K562 (cell line): ENCODE results near the gene ZNF432. TPM values are rescaled to one million over a fixed set of nuclear protein-coding genes. Genes with fewer than 3 reads are reported as not detected.

Experiments used
- ARID2 ChIP-seq: fragments of 450-650 bp; IDR thresholded peaks from 2 replicates; pipeline ENCODE4 v1.6.1; 2017; ENCODE audit warnings: antibody characterized with exemption, mild to moderate bottlenecking
- CSDE1 ChIP-seq, 2 experiments: fragments of 450-650 bp; IDR thresholded peaks; 2 replicates each; pipeline ENCODE4 v1.6.1; 2016; ENCODE audit warnings: mild to moderate bottlenecking in 1 of 2
- HDGF ChIP-seq: fragments of 450-650 bp; IDR thresholded peaks from 2 replicates; pipeline ENCODE4 v1.6.1; 2016
- JUNB ChIP-seq: fragments of 450-650 bp; formaldehyde crosslinking; conservative IDR thresholded peaks from 2 replicates; pipeline ENCODE4 v1.4.0; 2020; ENCODE audit warnings: mild to moderate bottlenecking
- NCOA4 ChIP-seq: fragments of 450-650 bp; IDR thresholded peaks from 2 replicates; pipeline ENCODE4 v1.6.1; 2018; ENCODE audit warnings: mild to moderate bottlenecking; ENCODE audit not compliant: partially characterized antibody
- NCOA6 ChIP-seq: fragments of 450-650 bp; IDR thresholded peaks from 2 replicates; pipeline ENCODE4 v1.6.1; 2017; ENCODE audit warnings: mild to moderate bottlenecking
- PHB2 ChIP-seq: fragments of 450-650 bp; IDR thresholded peaks from 2 replicates; pipeline ENCODE4 v1.6.1; 2017; ENCODE audit warnings: low read depth
- RB1 ChIP-seq: fragments of 450-650 bp; IDR thresholded peaks from 2 replicates; pipeline ENCODE4 v1.6.1; 2017; ENCODE audit warnings: low read depth, mild to moderate bottlenecking
- SMARCB1 ChIP-seq: IDR thresholded peaks from 2 replicates; pipeline ENCODE4 v1.6.1; 2011; ENCODE audit warnings: improper control_type of control experiment, low read depth; ENCODE audit not compliant: insufficient read length
- TAF9B ChIP-seq: fragments of 450-650 bp; IDR thresholded peaks from 2 replicates; pipeline ENCODE4 v1.6.1; 2018; ENCODE audit warnings: mild to moderate bottlenecking; ENCODE audit not compliant: partially characterized antibody
- ZFP36 ChIP-seq: fragments of 150-350 bp; IDR thresholded peaks from 2 replicates; pipeline ENCODE4 v1.6.1; 2018; ENCODE audit warnings: low read length, low read depth; ENCODE audit not compliant: partially characterized antibody
- ZNF184 ChIP-seq: sonication (generic); formaldehyde crosslinking; IDR thresholded peaks from 2 replicates; pipeline ENCODE4 v1.5.0; 2020; ENCODE audit warnings: missing genetic modification reagents
- ZNF696 ChIP-seq: fragments of 250-450 bp; sonication (Bioruptor Pico); conservative IDR thresholded peaks from 2 replicates; pipeline ENCODE4 v1.4.0; 2020; ENCODE audit warnings: mild to moderate bottlenecking, moderate library complexity
- polyA plus RNA-seq, 8 experiments: library from polyadenylated mRNA; depleted of rRNA in 4 of 8; stranded (reverse) in 5 of 8; unstranded in 3 of 8; fragments of >200 nt; fragmentation: Nextera tagmentation in 2 of 8; fragmentation: Illumina TruSeq in 1 of 8; extraction: Ambion mirVana in 2 of 8; extraction: Trizol in 1 of 8; gene quantifications; 2 replicates each; pipeline versions ENCODE4 v1.2.1 to v1.2.3, GENCODE V29; 2011 to 2014; ENCODE audit warnings: inconsistent platforms in 1 of 8, missing spikeins in 1 of 8
- total RNA-seq, 7 experiments: library from RNA; depleted of rRNA in 6 of 7; stranded (reverse); fragments of >200 nt in 6 of 7; fragmentation: Illumina TruSeq in 2 of 7; extraction: Trizol in 2 of 7; gene quantifications; 2 replicates each; pipeline versions ENCODE4 v1.2.1 to v1.2.3, GENCODE V29; 2011 to 2021; ENCODE audit warnings: low replicate concordance in 1 of 7
- TF ChIP-seq, protein P1 (sequence below), 3 experiments: IDR thresholded peaks in 2 of 3; conservative IDR thresholded peaks in 1 of 3; 2 replicates each; pipeline ENCODE4 v1.5.1; 2011 to 2012; ENCODE audit warnings: low read length in 3 of 3, mild to moderate bottlenecking in 3 of 3, control low read depth in 2 of 3, improper control_type of control experiment in 1 of 3, inconsistent platforms in 1 of 3, low read depth in 1 of 3, mixed read lengths in 1 of 3, moderate library complexity in 1 of 3; ENCODE audit not compliant: insufficient read depth in 2 of 3
- TF ChIP-seq, protein P2 (sequence below), 3 experiments: fragments of 200-800 bp in 1 of 3; fragments of 250-450 bp in 1 of 3; fragments of 450-650 bp in 1 of 3; sonication (Bioruptor Pico) in 1 of 3; sonication (Bioruptor generic) in 1 of 3; formaldehyde crosslinking in 1 of 3; IDR thresholded peaks; 2 replicates each; pipeline versions ENCODE4 v1.6.1 to v1.8.0; 2016 to 2022; ENCODE audit warnings: mild to moderate bottlenecking in 2 of 3, missing genetic modification characterization in 2 of 3, missing compliant biosample characterization in 1 of 3, moderate library complexity in 1 of 3
- TF ChIP-seq, protein P3 (sequence below), 2 experiments: fragments of 450-650 bp; conservative IDR thresholded peaks; 2 replicates each; pipeline ENCODE4 v1.6.1; 2017; ENCODE audit warnings: mild to moderate bottlenecking in 2 of 2, moderate library complexity in 2 of 2
- TF ChIP-seq, protein P4 (sequence below): fragments of 450-650 bp; IDR thresholded peaks from 2 replicates; pipeline ENCODE4 v1.6.1; 2017; ENCODE audit warnings: mild to moderate bottlenecking, moderate library complexity
- TF ChIP-seq, protein P5 (sequence below): sonication (generic); formaldehyde crosslinking; IDR thresholded peaks from 2 replicates; pipeline ENCODE4 v1.8.0; 2022; ENCODE audit warnings: mild to moderate bottlenecking, low read depth, missing genetic modification reagents

ZNF432 gene
- total and polyA plus RNA-seq, 9 of the 15 experiments (the other 6 are each of a cell fraction or from before 2014, with no cell fraction given), result 2.6 to 6.8 (median 4.0) TPM

DNA sequence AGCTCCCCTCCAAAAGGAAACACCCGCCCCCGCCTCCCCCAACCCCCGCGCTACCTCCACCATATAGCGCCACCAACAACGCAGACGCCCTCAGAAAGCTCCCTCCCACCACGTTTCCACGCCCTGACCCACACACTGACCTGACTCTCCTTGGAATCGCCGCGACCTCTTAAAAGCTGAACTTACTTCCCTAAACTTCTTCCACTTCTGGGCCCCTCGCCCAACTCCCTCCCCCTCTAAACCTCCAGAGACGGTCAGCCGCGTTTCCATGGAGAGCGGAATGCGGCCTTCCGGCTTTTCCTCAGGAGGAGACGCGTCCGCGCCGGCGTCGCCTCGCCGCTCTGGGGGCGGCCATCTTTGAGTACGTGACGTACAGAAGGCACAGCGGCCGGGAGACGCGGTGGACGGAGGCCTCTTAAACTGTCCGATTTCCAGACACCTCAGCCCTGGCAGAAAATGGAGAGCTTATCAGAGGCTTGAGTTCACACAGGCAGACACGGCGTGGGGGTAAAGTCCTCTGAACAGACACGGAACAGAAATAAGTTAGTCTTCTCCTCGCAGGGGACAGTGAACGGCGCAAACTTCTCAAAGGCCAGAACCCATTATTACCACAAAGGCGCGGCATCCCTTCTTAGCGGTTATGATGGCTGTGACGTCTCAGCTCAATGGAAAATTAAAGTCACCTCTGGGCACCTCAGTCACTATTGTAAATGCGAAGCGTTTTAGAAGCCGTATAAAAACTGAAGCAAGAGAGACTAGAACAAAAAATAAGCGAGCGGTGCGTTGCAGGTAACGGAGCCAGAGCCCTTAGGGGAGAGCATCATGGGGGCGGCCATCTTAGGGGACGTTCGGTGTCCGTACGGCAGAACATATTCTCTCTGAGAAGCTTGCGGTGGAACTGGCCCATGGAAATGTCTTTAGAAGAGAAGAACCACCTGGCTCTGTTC is at the start of gene ZNF432 (continued):
- TF ChIP-seq TAF9B (peak; percentile 25), HDGF (no peak), ARID2 (no peak), SMARCB1 (no peak), ZFP36 (peak; percentile 7), PHB2 (no peak), NCOA4 (no peak), ZNF696 (CRISPR knock-in tag) (no peak), NCOA6 (peak; percentile 58; the same call in 1 of the 2 replicates), CSDE1 (IDR thresholded peaks at IDR 0.05) (no peak), RB1 (no peak), JUNB (CRISPR knock-in tag) (no peak), ZNF184 (CRISPR knock-in tag) (no peak)
- TF ChIP-seq, protein P1, sequence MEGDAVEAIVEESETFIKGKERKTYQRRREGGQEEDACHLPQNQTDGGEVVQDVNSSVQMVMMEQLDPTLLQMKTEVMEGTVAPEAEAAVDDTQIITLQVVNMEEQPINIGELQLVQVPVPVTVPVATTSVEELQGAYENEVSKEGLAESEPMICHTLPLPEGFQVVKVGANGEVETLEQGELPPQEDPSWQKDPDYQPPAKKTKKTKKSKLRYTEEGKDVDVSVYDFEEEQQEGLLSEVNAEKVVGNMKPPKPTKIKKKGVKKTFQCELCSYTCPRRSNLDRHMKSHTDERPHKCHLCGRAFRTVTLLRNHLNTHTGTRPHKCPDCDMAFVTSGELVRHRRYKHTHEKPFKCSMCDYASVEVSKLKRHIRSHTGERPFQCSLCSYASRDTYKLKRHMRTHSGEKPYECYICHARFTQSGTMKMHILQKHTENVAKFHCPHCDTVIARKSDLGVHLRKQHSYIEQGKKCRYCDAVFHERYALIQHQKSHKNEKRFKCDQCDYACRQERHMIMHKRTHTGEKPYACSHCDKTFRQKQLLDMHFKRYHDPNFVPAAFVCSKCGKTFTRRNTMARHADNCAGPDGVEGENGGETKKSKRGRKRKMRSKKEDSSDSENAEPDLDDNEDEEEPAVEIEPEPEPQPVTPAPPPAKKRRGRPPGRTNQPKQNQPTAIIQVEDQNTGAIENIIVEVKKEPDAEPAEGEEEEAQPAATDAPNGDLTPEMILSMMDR (IDR thresholded peaks at IDR 0.05 in 2 of 3, conservative IDR thresholded peaks at IDR 0.05 in 1 of 3; ENCODE audit: insufficient read depth in 2 of 3, low read depth in 1 of 3, low read length in 3 of 3), result no peak
- TF ChIP-seq, protein P2, sequence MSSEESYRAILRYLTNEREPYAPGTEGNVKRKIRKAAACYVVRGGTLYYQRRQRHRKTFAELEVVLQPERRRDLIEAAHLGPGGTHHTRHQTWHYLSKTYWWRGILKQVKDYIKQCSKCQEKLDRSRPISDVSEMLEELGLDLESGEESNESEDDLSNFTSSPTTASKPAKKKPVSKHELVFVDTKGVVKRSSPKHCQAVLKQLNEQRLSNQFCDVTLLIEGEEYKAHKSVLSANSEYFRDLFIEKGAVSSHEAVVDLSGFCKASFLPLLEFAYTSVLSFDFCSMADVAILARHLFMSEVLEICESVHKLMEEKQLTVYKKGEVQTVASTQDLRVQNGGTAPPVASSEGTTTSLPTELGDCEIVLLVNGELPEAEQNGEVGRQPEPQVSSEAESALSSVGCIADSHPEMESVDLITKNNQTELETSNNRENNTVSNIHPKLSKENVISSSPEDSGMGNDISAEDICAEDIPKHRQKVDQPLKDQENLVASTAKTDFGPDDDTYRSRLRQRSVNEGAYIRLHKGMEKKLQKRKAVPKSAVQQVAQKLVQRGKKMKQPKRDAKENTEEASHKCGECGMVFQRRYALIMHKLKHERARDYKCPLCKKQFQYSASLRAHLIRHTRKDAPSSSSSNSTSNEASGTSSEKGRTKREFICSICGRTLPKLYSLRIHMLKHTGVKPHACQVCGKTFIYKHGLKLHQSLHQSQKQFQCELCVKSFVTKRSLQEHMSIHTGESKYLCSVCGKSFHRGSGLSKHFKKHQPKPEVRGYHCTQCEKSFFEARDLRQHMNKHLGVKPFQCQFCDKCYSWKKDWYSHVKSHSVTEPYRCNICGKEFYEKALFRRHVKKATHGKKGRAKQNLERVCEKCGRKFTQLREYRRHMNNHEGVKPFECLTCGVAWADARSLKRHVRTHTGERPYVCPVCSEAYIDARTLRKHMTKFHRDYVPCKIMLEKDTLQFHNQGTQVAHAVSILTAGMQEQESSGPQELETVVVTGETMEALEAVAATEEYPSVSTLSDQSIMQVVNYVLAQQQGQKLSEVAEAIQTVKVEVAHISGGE (CRISPR knock-in tag; IDR thresholded peaks at IDR 0.05), result peak in 1 of 3 experiments; percentile 80; a peak in 2 of 6 replicates
- TF ChIP-seq, protein P3, sequence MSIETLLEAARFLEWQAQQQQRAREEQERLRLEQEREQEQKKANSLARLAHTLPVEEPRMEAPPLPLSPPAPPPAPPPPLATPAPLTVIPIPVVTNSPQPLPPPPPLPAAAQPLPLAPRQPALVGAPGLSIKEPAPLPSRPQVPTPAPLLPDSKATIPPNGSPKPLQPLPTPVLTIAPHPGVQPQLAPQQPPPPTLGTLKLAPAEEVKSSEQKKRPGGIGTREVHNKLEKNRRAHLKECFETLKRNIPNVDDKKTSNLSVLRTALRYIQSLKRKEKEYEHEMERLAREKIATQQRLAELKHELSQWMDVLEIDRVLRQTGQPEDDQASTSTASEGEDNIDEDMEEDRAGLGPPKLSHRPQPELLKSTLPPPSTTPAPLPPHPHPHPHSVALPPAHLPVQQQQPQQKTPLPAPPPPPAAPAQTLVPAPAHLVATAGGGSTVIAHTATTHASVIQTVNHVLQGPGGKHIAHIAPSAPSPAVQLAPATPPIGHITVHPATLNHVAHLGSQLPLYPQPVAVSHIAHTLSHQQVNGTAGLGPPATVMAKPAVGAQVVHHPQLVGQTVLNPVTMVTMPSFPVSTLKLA (conservative IDR thresholded peaks at IDR 0.05), result peak; percentile 59 to 76
- TF ChIP-seq, protein P4, sequence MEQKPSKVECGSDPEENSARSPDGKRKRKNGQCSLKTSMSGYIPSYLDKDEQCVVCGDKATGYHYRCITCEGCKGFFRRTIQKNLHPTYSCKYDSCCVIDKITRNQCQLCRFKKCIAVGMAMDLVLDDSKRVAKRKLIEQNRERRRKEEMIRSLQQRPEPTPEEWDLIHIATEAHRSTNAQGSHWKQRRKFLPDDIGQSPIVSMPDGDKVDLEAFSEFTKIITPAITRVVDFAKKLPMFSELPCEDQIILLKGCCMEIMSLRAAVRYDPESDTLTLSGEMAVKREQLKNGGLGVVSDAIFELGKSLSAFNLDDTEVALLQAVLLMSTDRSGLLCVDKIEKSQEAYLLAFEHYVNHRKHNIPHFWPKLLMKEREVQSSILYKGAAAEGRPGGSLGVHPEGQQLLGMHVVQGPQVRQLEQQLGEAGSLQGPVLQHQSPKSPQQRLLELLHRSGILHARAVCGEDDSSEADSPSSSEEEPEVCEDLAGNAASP, result no peak
- TF ChIP-seq, protein P5, sequence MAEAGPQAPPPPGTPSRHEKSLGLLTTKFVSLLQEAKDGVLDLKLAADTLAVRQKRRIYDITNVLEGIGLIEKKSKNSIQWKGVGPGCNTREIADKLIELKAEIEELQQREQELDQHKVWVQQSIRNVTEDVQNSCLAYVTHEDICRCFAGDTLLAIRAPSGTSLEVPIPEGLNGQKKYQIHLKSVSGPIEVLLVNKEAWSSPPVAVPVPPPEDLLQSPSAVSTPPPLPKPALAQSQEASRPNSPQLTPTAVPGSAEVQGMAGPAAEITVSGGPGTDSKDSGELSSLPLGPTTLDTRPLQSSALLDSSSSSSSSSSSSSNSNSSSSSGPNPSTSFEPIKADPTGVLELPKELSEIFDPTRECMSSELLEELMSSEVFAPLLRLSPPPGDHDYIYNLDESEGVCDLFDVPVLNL, result no peak; the same call in 1 of the 2 replicates
